HEK293 (cell line): ENCODE results near the gene SLX9.

Experiments
- CTCF ChIA-PET: fragments of 350-600 bp; formaldehyde crosslinking; extraction: SDS; loops from one replicate; lab custom pipeline; 2021; ENCODE audit warnings: antibody characterized with exemption; lab: Yijun Ruan, JAX
- POLR2A ChIA-PET: fragments of 300-600 bp; formaldehyde crosslinking; extraction: SDS; loops from one replicate; lab custom pipeline; 2020; ENCODE audit warnings: antibody characterized with exemption, inconsistent platforms; lab: Yijun Ruan, JAX
- H3K27ac ChIP-seq: fragments of 200-500 bp; sonication (Bioruptor generic); 2 replicates; pipeline ENCODE4 v1.5.1; 2014; ENCODE audit warnings: low read depth, low read length, control low read depth, inconsistent platforms; ENCODE audit errors: extremely low read depth
- H3K36me3 ChIP-seq, 2 experiments: fragments of 200-500 bp in 1 of 2; sonication (Bioruptor generic) in 1 of 2; 1 replicate in 1 of 2; 2 replicates in 1 of 2; pipeline ENCODE4 v1.5.1; 2014 to 2017; ENCODE audit warnings: inconsistent platforms in 2 of 2, low read length in 2 of 2; ENCODE audit not compliant: control insufficient read depth in 2 of 2, insufficient read depth in 1 of 2
- H3K4me1 ChIP-seq: fragments of 200-500 bp; sonication (Bioruptor generic); 2 replicates; pipeline ENCODE4 v1.5.1; 2014; ENCODE audit warnings: mild to moderate bottlenecking, low read length, inconsistent platforms; ENCODE audit not compliant: control insufficient read depth, insufficient read depth
- H3K4me3 ChIP-seq: 2 replicates; pipeline ENCODE4 v1.5.1; 2011; ENCODE audit warnings: low read depth, mild to moderate bottlenecking, control low read depth, low read length, moderate library complexity
- H3K9me3 ChIP-seq: fragments of 200-500 bp; sonication (Bioruptor generic); 2 replicates; pipeline ENCODE4 v1.5.1; 2014; ENCODE audit warnings: low read depth, low read length, inconsistent platforms; ENCODE audit not compliant: control insufficient read depth, insufficient read depth
- GLIS1 ChIP-seq: fragments of 450-650 bp; formaldehyde crosslinking; IDR thresholded peaks from 2 replicates; pipeline ENCODE4 v1.5.1; 2016; ENCODE audit warnings: missing biosample characterization, missing genetic modification characterization
- HOXA7 ChIP-seq: sonication (generic); formaldehyde crosslinking; IDR thresholded peaks from 2 replicates; pipeline ENCODE4 v1.8.1; 2022; ENCODE audit warnings: missing genetic modification reagents, borderline replicate concordance
- MYNN ChIP-seq: fragments of 450-650 bp; formaldehyde crosslinking; IDR thresholded peaks from 2 replicates; pipeline ENCODE4 v1.5.1; 2016; ENCODE audit warnings: missing biosample characterization, missing genetic modification characterization, borderline replicate concordance
- SCRT2 ChIP-seq: fragments of 450-650 bp; formaldehyde crosslinking; IDR thresholded peaks from 2 replicates; pipeline ENCODE4 v1.5.1; 2016; ENCODE audit warnings: missing biosample characterization, missing genetic modification characterization
- ZBTB8A ChIP-seq: fragments of 450-650 bp; formaldehyde crosslinking; IDR thresholded peaks from 2 replicates; pipeline ENCODE4 v1.5.1; 2016; ENCODE audit warnings: missing biosample characterization, missing genetic modification characterization
- ZNF10 ChIP-seq: fragments of 450-650 bp; formaldehyde crosslinking; IDR thresholded peaks from 2 replicates; pipeline ENCODE4 v1.5.1; 2017; ENCODE audit warnings: missing biosample characterization, missing genetic modification characterization
- ZNF2 ChIP-seq: fragments of 450-650 bp; formaldehyde crosslinking; IDR thresholded peaks from 2 replicates; pipeline ENCODE4 v1.5.1; 2016; ENCODE audit warnings: missing biosample characterization, missing genetic modification characterization
- ZNF248 ChIP-seq: fragments of 450-650 bp; formaldehyde crosslinking; IDR thresholded peaks from 2 replicates; pipeline ENCODE4 v1.5.1; 2017; ENCODE audit warnings: missing biosample characterization, missing genetic modification characterization
- ZNF280D ChIP-seq: fragments of 450-650 bp; formaldehyde crosslinking; IDR thresholded peaks from 2 replicates; pipeline ENCODE4 v1.5.1; 2016; ENCODE audit warnings: missing biosample characterization, missing genetic modification characterization
- ZNF302 ChIP-seq: fragments of 450-650 bp; formaldehyde crosslinking; IDR thresholded peaks from 2 replicates; pipeline ENCODE4 v1.5.1; 2016; ENCODE audit warnings: missing biosample characterization, missing genetic modification characterization, low read depth
- ZNF514 ChIP-seq: fragments of 450-650 bp; formaldehyde crosslinking; IDR thresholded peaks from 2 replicates; pipeline ENCODE4 v1.5.1; 2016; ENCODE audit warnings: missing biosample characterization, missing genetic modification characterization
- ZNF544 ChIP-seq: fragments of 450-650 bp; formaldehyde crosslinking; IDR thresholded peaks from 2 replicates; pipeline ENCODE4 v1.5.0; 2017; ENCODE audit warnings: missing biosample characterization, missing genetic modification characterization
- ZNF549 ChIP-seq: fragments of 450-650 bp; IDR thresholded peaks from 2 replicates; pipeline ENCODE4 v1.5.1; 2018; ENCODE audit warnings: missing biosample characterization, missing genetic modification characterization, mild to moderate bottlenecking, inconsistent platforms, moderate library complexity
- ZNF561 ChIP-seq: fragments of 450-650 bp; IDR thresholded peaks from 2 replicates; pipeline ENCODE4 v1.5.1; 2018; ENCODE audit warnings: missing biosample characterization, missing genetic modification characterization, borderline replicate concordance
- ZNF670 ChIP-seq: fragments of 450-650 bp; formaldehyde crosslinking; IDR thresholded peaks from 2 replicates; pipeline ENCODE4 v1.5.1; 2016; ENCODE audit warnings: missing biosample characterization, missing genetic modification characterization, low read depth
- ZNF704 ChIP-seq: fragments of 450-650 bp; formaldehyde crosslinking; IDR thresholded peaks from 2 replicates; pipeline ENCODE4 v1.5.1; 2016; ENCODE audit warnings: missing biosample characterization, missing genetic modification characterization
- ZNF768 ChIP-seq: fragments of 450-650 bp; formaldehyde crosslinking; IDR thresholded peaks from 2 replicates; pipeline ENCODE4 v1.5.1; 2018; ENCODE audit warnings: missing biosample characterization, mild to moderate bottlenecking, missing genetic modification characterization
- TF ChIP-seq, protein P1 (sequence below): fragments of 450-650 bp; formaldehyde crosslinking; IDR thresholded peaks from 2 replicates; pipeline ENCODE4 v1.5.1; 2017; ENCODE audit warnings: missing biosample characterization, missing genetic modification characterization
- TF ChIP-seq, protein P2 (sequence below): fragments of 450-650 bp; formaldehyde crosslinking; IDR thresholded peaks from 2 replicates; pipeline ENCODE4 v1.5.1; 2017; ENCODE audit warnings: missing biosample characterization, missing genetic modification characterization

Gene SLX9

GRCh38 chr21:44893278-44893556 is 46.6 kb upstream of the SLX9 start (continued):
- TF ChIP-seq ZNF280D (tag by site-specific recombination), result no peak
- TF ChIP-seq, protein P1, sequence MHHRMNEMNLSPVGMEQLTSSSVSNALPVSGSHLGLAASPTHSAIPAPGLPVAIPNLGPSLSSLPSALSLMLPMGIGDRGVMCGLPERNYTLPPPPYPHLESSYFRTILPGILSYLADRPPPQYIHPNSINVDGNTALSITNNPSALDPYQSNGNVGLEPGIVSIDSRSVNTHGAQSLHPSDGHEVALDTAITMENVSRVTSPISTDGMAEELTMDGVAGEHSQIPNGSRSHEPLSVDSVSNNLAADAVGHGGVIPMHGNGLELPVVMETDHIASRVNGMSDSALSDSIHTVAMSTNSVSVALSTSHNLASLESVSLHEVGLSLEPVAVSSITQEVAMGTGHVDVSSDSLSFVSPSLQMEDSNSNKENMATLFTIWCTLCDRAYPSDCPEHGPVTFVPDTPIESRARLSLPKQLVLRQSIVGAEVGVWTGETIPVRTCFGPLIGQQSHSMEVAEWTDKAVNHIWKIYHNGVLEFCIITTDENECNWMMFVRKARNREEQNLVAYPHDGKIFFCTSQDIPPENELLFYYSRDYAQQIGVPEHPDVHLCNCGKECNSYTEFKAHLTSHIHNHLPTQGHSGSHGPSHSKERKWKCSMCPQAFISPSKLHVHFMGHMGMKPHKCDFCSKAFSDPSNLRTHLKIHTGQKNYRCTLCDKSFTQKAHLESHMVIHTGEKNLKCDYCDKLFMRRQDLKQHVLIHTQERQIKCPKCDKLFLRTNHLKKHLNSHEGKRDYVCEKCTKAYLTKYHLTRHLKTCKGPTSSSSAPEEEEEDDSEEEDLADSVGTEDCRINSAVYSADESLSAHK, result no peak

DNA sequence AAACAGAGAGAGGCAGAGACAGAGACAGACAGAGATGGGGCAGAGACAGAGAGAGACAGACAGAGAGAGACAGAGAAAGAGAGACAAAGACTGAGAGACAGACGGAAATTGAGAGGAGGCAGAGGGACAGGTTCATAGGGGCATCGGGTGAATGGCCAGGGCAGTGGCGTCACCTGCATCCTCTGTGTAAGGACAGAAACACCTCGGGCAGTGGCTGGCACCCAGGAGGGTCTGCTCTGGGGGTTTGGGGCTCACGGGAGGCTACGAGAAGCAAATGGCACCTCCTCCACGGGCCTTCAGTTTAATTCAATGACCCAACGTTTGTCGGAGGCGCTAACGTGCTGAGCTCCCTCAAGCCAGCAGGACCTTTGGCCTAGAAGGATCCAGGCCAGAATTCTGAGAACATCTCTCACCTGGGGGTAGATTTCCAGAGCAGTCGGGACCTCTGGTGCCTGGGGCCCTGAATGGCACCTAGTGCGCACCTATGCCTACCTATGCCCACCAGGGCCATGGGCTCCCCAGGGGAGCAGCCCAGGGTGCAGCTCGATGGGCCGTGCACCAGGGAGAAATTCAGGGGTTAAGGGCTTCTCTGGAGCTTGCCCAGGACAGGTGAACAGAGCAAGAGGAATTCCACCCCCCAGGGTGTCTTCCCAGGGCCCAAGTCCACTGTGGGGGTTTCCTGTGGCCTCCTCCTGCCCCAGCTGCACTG is 45.7 kb upstream of the SLX9 start:
- H3K4me1 ChIP-seq, result no peaks in the 10 kb centered on the region
- ChIA-PET CTCF (interaction anchor here (0.6 to 3.7 kb wide), 13 partner anchors 13 to 401 kb away, joined by 3 to 25 read pairs (median 4); no protein-coding TSS in a partner anchor), POLR2A (interaction anchor here (0.7 kb wide), 1 partner anchor 19 kb away, joined by 3 read pairs; no protein-coding TSS in a partner anchor)
- H3K36me3 ChIP-seq, result no peaks in the 10 kb centered on the region
- no peaks in the 10 kb centered on the region for H3K9me3 ChIP-seq
- H3K27ac ChIP-seq, result no peak overlapping the region
- no peak for TF ChIP-seq ZBTB8A
- no peak for TF ChIP-seq ZNF2
- no peak for TF ChIP-seq ZNF10 (tag by site-specific recombination)
- no peak for TF ChIP-seq SCRT2 (tag by site-specific recombination)
- peak; percentile 68; the same call in 1 of the 2 replicates for TF ChIP-seq GLIS1 (tag by site-specific recombination)
- TF ChIP-seq ZNF549, result no peak
- no peak for TF ChIP-seq ZNF704 (tag by site-specific recombination)
- TF ChIP-seq HOXA7, result no peak
- TF ChIP-seq ZNF768, result no peak
- no peak for TF ChIP-seq ZNF302 (tag by site-specific recombination)
- TF ChIP-seq MYNN (tag by site-specific recombination), result no peak
- TF ChIP-seq, protein P2, sequence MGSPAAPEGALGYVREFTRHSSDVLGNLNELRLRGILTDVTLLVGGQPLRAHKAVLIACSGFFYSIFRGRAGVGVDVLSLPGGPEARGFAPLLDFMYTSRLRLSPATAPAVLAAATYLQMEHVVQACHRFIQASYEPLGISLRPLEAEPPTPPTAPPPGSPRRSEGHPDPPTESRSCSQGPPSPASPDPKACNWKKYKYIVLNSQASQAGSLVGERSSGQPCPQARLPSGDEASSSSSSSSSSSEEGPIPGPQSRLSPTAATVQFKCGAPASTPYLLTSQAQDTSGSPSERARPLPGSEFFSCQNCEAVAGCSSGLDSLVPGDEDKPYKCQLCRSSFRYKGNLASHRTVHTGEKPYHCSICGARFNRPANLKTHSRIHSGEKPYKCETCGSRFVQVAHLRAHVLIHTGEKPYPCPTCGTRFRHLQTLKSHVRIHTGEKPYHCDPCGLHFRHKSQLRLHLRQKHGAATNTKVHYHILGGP, result no peak
- no peak for TF ChIP-seq ZNF561 (tag by site-specific recombination)
- peak; percentile 35; the same call in 1 of the 2 replicates for TF ChIP-seq ZNF544 (tag by site-specific recombination)
- no peak for TF ChIP-seq ZNF514 (tag by site-specific recombination)
- TF ChIP-seq ZNF248 (tag by site-specific recombination), result no peak
- TF ChIP-seq ZNF670 (tag by site-specific recombination), result no peak
- TF ChIP-seq, all 188 proteins: peak for 2
- no peak overlapping the region for H3K4me3 ChIP-seq
